ENCODE measurements around the gene SRSF11.

- TF ChIP-seq CTCF (IDR thresholded peaks at IDR 0.05; ENCODE audit: borderline replicate concordance, extremely low read depth, low read length, poor library complexity, severe bottlenecking) (no peak), EZH2 (IDR thresholded peaks at IDR 0.05; ENCODE audit: borderline replicate concordance, low read depth, low read length, severe bottlenecking) (no peak)
Observed at GRCh38 chr1:70220015-70220414, 1.2 kb upstream of the SRSF11 start.

Measured in DND-41 (cell line).